DMS 273 (cell line): ENCODE data around the gene CMTM8.

Source experiments
- DNase-seq: peaks from one replicate; lab custom pipeline; 2025; ENCODE audit not compliant: unreplicated experiment; lab: John Stamatoyannopoulos, UW

CMTM8 gene

GRCh38 chr3:32404714-32405113, 166.2 kb downstream of the CMTM8 start:
- DNase-seq = no peak

GRCh38 chr3:32405155-32405554, 166.7 kb downstream of the CMTM8 start:
- no peak for DNase-seq

- no peak for DNase-seq
These were observed 167.3 kb downstream of the CMTM8 start for GRCh38 chr3:32405711-32406323.

- peak; percentile 65 for DNase-seq
These were observed 168.3 kb downstream of the CMTM8 start for GRCh38 chr3:32406486-32407408.

- no peak for DNase-seq
These were observed 172.1 kb downstream of the CMTM8 start for GRCh38 chr3:32410367-32411246.

- no peak for DNase-seq
These were observed 173.0 kb downstream of the CMTM8 start for GRCh38 chr3:32411442-32411841.

GRCh38 chr3:32412887-32413286, 174.4 kb downstream of the CMTM8 start:
- peak; percentile 79 for DNase-seq

- DNase-seq = peak; percentile 42
These were observed 175.5 kb downstream of the CMTM8 start for GRCh38 chr3:32413845-32414521.

GRCh38 chr3:32414522-32415202, 176.2 kb downstream of the CMTM8 start:
- DNase-seq = no peak

GRCh38 chr3:32419742-32420125, 181.3 kb downstream of the CMTM8 start:
- no peak for DNase-seq
